Body of pancreas (tissue), 4 donors: ENCODE results near the gene CAMK1G.

Experiments used
- POLR2A ChIP-seq, 3 donors: fragments of 450-650 bp; IDR thresholded peaks; one replicate each; pipeline ENCODE4 v1.6.1; 2016; ENCODE audit warnings: antibody characterized with exemption in 3 of 3, mild to moderate bottlenecking in 2 of 3
- TF ChIP-seq, protein P1 (sequence below), 7 experiments: fragments of 450-650 bp in 4 of 7; fragments of 200-600 bp in 3 of 7; sonication (generic) in 3 of 7; IDR thresholded peaks; one replicate each; pipeline ENCODE4 v1.5.1; 2016 to 2019; ENCODE audit warnings: antibody characterized with exemption in 7 of 7

GRCh38 chr1:209652121-209652735 lies 68.7 kb downstream of the CAMK1G start, which contains the start of gene LAMB3:
- TF ChIP-seq, protein P1, sequence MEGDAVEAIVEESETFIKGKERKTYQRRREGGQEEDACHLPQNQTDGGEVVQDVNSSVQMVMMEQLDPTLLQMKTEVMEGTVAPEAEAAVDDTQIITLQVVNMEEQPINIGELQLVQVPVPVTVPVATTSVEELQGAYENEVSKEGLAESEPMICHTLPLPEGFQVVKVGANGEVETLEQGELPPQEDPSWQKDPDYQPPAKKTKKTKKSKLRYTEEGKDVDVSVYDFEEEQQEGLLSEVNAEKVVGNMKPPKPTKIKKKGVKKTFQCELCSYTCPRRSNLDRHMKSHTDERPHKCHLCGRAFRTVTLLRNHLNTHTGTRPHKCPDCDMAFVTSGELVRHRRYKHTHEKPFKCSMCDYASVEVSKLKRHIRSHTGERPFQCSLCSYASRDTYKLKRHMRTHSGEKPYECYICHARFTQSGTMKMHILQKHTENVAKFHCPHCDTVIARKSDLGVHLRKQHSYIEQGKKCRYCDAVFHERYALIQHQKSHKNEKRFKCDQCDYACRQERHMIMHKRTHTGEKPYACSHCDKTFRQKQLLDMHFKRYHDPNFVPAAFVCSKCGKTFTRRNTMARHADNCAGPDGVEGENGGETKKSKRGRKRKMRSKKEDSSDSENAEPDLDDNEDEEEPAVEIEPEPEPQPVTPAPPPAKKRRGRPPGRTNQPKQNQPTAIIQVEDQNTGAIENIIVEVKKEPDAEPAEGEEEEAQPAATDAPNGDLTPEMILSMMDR (IDR thresholded peaks at IDR 0.05) = no peak
- TF ChIP-seq POLR2A (IDR thresholded peaks at IDR 0.05) = no peak
